SK-N-MC (cell line): ENCODE data around the gene NINJ2.

Experiments used
- EZH2 ChIP-seq: fragments of 200-600 bp; sonication (generic); IDR thresholded peaks from one replicate; pipeline ENCODE4 v1.6.1; 2017; ENCODE audit warnings: antibody characterized with exemption
- POLR2AphosphoS5 ChIP-seq: IDR thresholded peaks from 2 replicates; pipeline ENCODE4 v1.6.1; 2012; ENCODE audit warnings: mild to moderate bottlenecking, low read depth, low read length, borderline replicate concordance

DNA sequence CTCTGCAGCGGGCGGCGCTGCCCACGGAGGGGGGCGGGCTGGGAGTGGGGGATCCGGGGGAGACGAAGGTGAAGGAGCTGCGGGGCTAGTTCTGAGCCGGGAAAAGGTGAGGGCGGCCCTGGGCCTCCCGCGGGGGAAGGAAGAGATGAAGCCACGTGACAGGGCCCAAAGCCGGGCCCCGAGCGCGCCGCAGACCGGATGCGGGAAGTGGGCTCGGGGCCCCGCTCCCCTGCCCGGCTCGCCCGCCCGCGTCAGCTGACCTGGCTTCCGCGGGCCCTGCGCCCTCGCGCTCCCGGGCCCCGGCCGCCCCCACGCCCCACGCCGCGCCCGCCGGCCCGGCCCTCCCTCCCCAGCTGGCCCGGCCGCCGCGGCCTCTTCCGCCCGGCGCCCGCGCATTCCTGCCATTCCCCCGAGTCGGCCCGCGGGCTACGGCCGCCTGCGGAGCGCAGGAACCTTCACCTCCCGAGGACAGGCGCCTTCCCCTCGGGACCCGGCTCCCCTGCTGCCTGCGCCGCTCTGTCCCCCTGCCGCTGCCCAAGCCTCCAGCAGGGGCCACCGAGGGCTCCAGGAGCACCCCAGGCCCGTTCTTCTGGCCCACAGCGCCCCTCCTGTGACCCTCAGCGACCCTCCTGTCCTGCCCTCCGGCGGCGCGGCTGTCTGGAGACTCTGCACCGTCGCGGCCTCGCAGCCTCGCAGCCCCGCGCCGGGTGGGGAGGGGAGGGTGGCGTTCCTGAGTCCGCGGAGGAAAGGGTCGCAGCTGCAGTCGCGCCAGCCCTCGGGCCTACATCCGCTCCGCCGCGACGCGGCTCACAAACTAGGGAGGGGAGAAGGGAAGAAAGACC lies 20.4 kb downstream of the NINJ2 start:
- TF ChIP-seq EZH2 (no peak), POLR2AphosphoS5 (no peak)
